ENCODE results near the gene LYPD6B.

LYPD6B gene

DNA sequence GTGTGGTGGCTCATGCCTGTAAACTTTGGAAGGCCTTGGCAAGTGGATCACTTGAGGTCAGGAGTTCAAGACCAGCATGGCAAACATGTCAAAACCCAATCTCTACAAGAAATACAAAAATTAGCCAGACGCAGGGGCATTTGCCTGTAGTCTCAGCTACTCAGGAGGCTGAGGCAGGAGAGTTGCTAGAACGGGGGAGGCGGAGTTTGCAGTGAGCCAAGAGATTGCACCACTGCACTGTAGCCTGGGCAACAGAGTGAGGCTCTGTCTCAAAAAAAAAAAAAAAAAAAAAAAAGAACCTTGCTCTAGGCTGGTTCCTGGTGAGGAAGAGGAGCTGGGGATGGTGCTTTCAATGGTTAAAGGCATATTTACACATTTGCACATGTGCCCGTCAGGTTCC is 129.4 kb downstream of the LYPD6B start:
- TF ChIP-seq POLR2A (IDR thresholded peaks at IDR 0.05; ENCODE audit: low read depth, low read length), result no peak
- DNase-seq (ENCODE audit: insufficient read length, low spot score) (no peak), FAIRE-seq (no peak)

DNA sequence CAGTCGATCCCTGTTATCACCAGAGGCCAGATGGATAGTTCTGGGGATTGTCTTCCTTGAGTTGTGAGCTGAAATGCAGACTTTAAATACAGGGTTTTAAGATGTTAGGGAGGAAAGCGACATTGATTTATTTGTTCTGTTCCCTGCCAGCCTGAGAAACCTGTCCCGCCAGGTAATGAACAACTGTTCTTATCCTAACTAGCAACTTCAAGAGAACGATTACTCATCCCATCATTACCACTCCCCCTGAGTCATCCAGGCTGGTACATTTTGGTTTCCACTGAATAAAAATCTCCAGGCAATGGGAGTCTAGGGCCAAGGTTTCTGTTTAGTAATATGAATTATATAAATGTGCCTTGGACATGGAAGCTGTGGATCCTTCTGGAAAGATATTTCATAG is 131.2 kb downstream of the LYPD6B start:
- no peak for TF ChIP-seq POLR2A (IDR thresholded peaks at IDR 0.05; ENCODE audit: low read depth, low read length)
- DNase-seq (ENCODE audit: insufficient read length, low spot score) (no peak), FAIRE-seq (no peak)

DNA sequence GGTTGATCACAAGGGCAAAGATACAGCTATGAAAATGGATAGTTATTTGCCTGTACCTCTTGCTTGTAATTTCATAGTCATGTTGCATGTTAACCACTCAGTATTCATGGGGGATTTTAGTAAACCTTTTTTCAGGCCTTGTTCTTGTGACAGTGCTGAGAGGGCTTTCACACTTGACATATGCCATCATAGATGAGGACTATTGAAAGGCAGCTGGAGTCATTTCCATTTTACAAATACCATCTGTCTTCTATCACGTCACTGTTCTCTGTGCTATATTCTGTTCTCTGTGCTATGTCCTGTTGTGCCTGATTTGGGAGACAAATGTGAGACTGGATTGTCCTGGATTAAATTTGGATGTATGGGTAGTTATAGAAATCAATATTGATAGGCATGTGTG is 131.7 kb downstream of the LYPD6B start:
- no peak for DNase-seq (ENCODE audit: insufficient read length, low spot score)
- TF ChIP-seq POLR2A (IDR thresholded peaks at IDR 0.05; ENCODE audit: low read depth, low read length), result no peak
- no peak for FAIRE-seq

DNA sequence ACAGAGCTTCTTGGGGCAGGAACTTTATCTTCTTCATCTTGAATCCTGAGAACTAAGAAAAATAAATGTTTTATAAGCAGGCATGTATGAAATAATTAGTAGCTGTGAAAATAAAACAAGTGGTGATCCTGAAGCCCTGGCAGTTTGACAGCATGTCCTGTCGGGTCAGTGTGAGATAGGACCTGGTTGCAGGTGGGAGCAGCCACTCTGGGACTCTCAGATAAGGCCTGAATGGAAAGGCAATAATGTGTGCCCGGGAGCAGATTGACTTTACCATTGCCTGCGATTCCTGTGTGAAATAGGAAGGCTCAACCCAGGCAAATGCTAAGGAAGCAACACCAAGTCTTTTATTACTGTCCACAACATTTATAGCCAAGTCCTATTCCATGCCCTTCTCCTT is 132.4 kb downstream of the LYPD6B start:
- no peak for TF ChIP-seq POLR2A (IDR thresholded peaks at IDR 0.05; ENCODE audit: low read depth, low read length)
- no peak for DNase-seq (ENCODE audit: insufficient read length, low spot score)
- FAIRE-seq, result no peak

GRCh38 chr2:149173220-149173619 is 134.7 kb downstream of the LYPD6B start:
- TF ChIP-seq POLR2A (IDR thresholded peaks at IDR 0.05; ENCODE audit: low read depth, low read length), result no peak
- FAIRE-seq, result no peak
- no peak for DNase-seq (ENCODE audit: insufficient read length, low spot score)

GRCh38 chr2:149175956-149176355 is 137.5 kb downstream of the LYPD6B start:
- DNase-seq (ENCODE audit: insufficient read length, low spot score) (no peak), FAIRE-seq (no peak)
- TF ChIP-seq POLR2A (IDR thresholded peaks at IDR 0.05; ENCODE audit: low read depth, low read length), result no peak

DNA sequence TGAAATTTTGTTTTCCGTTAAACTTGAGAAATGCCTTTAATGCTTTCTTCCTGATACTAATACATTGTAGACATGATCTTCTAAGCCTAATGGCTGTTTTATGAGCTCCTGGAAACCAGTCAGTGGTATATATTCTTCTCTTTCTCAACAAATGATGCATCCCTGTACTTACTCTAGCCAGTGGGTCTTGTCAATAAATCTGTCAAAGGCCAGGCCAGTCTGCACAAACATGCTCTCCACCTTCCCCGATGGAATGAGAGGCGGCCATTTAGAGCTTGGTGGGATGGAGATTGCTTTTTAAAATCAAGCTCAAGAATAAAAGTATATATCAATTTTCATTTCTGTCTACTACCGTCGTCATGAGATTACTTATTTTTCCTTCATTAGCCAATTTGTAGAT is 140.1 kb downstream of the LYPD6B start:
- no peak for DNase-seq (ENCODE audit: insufficient read length, low spot score)
- no peak for FAIRE-seq
- no peak for TF ChIP-seq POLR2A (IDR thresholded peaks at IDR 0.05; ENCODE audit: low read depth, low read length)

- no peak for TF ChIP-seq POLR2A (IDR thresholded peaks at IDR 0.05; ENCODE audit: low read depth, low read length)
- DNase-seq (ENCODE audit: insufficient read length, low spot score) (no peak), FAIRE-seq (no peak)
These were observed 141.9 kb downstream of the LYPD6B start for GRCh38 chr2:149180226-149180875.

DNA sequence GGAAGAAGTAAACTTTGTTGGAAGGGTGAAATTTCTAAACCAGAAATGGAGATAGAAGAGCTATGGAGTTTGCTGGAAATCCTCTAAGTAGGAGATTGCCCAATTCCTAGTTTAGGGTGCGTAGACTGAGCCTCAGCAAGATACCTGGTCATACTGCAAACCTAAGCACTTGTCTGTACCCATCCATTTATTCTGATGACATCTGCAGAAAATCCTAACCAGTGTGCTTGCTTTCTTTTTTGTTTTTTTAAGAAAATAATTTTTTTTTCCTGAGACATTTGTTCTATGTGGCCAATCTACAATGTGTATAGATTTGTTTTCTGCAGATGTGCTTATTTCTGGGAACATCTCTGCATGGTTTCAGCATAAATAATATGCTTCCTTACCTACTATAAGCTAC is 144.7 kb downstream of the LYPD6B start:
- FAIRE-seq (no peak), DNase-seq (ENCODE audit: insufficient read length, low spot score) (no peak)
- TF ChIP-seq POLR2A (IDR thresholded peaks at IDR 0.05; ENCODE audit: low read depth, low read length), result no peak

DNA sequence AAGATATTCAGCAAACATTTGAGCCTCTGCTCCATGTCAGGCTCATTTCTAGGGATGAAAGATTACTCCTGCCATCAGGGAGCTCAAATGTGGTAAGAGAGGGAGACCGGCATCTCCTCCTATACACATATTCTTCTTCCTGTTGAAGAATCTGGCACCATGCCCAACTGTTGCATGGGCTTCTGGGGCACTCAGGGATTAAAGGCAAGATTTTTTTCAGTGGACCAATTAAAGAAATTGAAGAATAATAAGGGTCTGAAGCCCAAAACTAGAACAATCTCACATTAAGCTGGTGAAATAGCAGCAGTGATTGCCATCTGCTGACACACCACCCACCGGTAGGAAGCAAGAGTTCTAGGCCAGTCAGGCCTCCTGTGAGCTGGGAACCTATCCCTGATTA is 146.5 kb downstream of the LYPD6B start:
- DNase-seq (ENCODE audit: insufficient read length, low spot score) (no peak), FAIRE-seq (no peak)
- no peak for TF ChIP-seq POLR2A (IDR thresholded peaks at IDR 0.05; ENCODE audit: low read depth, low read length)

GRCh38 chr2:149185942-149186490 is 147.5 kb downstream of the LYPD6B start:
- FAIRE-seq, result no peak
- DNase-seq (ENCODE audit: insufficient read length, low spot score), result no peak
- no peak for TF ChIP-seq POLR2A (IDR thresholded peaks at IDR 0.05; ENCODE audit: low read depth, low read length)

DNA sequence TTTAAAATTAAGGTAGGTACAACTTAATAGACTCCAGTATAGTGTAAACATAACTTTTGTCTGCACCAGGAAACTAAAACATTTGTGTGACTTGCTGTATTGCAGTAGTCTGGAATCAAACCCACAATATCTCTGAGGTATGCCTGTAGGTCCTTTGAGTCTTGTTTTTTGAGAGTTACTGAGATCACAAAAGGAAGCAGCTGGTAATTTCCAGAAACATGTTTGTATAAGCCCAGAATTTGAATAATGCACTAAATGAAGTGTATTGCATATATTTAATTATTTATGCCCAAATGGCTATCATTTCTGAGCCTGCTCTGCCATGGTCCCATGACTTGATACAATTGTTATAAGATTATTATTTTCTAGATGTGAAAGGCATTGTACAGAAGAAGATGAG is 148.6 kb downstream of the LYPD6B start:
- FAIRE-seq (no peak), DNase-seq (ENCODE audit: insufficient read length, low spot score) (no peak)
- no peak for TF ChIP-seq POLR2A (IDR thresholded peaks at IDR 0.05; ENCODE audit: low read depth, low read length)

GRCh38 chr2:149188291-149188690 is 149.8 kb downstream of the LYPD6B start:
- DNase-seq (ENCODE audit: insufficient read length, low spot score) (no peak), FAIRE-seq (no peak)
- TF ChIP-seq POLR2A (IDR thresholded peaks at IDR 0.05; ENCODE audit: low read depth, low read length), result no peak

DNA sequence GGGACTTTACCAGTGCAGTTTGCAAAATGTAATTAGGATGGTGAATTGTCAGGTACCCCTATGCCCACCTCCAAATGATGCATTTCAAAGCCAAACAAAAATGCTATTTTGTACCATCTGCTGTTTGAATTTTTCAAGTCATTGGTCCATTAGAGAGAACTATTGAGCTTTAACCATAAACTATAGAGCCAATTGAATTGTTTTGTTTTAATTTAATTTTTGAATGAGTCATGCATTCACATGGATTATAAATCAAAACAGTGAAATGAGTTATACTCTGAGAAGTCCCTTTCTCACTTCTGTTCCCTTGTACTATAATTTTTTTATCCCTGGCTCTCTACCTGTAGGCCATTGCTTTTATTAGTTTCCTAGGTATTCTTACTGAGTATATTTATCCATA is 151.3 kb downstream of the LYPD6B start:
- DNase-seq (ENCODE audit: insufficient read length, low spot score) (no peak), FAIRE-seq (no peak)
- no peak for TF ChIP-seq POLR2A (IDR thresholded peaks at IDR 0.05; ENCODE audit: low read depth, low read length)

DNA sequence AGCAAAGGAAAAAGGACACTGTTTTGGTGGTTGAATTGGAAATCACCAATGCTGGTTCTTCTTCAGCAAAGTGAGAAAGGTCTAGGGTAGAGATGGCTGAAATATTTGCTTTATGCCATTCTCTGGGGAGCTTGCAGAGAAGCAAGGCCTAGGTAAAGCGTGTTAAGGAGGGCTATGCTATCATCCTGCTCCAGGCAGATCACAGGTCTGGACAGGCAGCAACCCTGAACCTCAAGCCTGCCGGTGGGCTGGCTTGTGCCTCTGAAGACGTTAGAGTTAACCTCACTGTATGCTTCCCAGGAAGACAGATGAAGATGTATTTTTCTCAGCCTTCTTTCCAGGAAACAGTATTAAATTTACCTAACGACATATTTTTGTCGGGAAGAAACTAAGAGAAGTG is 153.4 kb downstream of the LYPD6B start:
- DNase-seq (ENCODE audit: insufficient read length, low spot score) (no peak), FAIRE-seq (no peak)
- TF ChIP-seq POLR2A (IDR thresholded peaks at IDR 0.05; ENCODE audit: low read depth, low read length), result no peak

- FAIRE-seq (no peak), DNase-seq (ENCODE audit: insufficient read length, low spot score) (no peak)
- TF ChIP-seq POLR2A (IDR thresholded peaks at IDR 0.05; ENCODE audit: low read depth, low read length), result no peak
These were observed 153.9 kb downstream of the LYPD6B start for GRCh38 chr2:149192427-149192826.
